Stimulated activated naive CD8-positive, alpha-beta T cell treated with anti-CD3 and anti-CD28 coated beads, Interleukin-15, Interleukin-2, amounts not matched to agents 100 U/mL and 50 U/mL, for 24 hours (primary cell): ENCODE results near the gene TP53.

Experiments
- ATAC-seq: fragments of 150-1000 bp; cut with Tn5 transposase; one replicate; pipeline ENCODE4 v1.10.0; 2021
- DNase-seq: peaks from one replicate; pipeline ENCODE4 v3.0.0; 2021

TP53 gene

GRCh38 chr17:7706631-7707354 is 19.5 kb upstream of the TP53 start:
- ATAC-seq (no peak), DNase-seq (no peak)

- ATAC-seq (no peak), DNase-seq (no peak)
These were observed 18.3 kb upstream of the TP53 start for GRCh38 chr17:7705269-7706255.

DNA sequence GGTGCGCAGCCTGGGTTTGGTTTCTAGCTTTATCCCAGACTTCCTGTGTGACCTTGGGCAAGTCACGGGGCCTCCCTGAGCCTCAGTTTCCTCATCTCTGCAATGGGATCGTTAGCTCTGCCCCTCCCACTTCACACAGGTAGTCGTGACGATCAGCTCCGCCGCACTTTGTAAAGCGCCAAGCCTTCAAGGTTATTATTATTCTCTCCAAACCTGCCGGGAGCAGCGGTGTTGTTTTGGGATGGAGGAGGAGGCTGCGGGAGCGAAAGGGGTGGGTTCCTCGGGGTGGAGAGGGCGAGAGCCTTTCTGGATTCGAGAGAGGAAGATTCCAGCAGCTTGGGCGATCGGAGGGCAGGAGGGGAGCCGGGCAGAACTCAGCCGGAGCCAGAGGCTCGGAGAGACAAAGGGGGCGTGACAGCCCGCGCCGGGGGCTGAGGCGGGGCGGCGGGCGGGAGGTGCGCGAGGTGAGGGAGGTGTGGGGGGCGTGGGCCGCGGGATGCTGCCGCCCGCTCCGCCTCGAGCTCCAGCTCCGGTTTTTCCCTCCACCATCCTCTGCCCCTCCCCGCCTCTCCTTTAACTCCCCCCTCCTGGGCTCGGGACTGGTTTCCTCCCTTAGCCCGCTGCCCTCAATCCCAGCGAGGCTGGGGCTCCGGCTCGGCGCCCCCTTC is 17.4 kb upstream of the TP53 start, which contains the start of gene EFNB3:
EFNB3 (plus strand) TSS at position 602 of the 668 bp plus-strand sequence. CDS start 397 bp downstream, outside the sequence.
- ATAC-seq (no peak), DNase-seq (no peak)

- DNase-seq (peak; percentile 25), ATAC-seq (peak; percentile 41)
These were observed 16.5 kb upstream of the TP53 start for GRCh38 chr17:7703584-7704479.

GRCh38 chr17:7702776-7703175 is 15.5 kb upstream of the TP53 start:
- no peak for ATAC-seq
- DNase-seq = no peak

- no peak for ATAC-seq
- no peak for DNase-seq
These were observed 14.4 kb upstream of the TP53 start for GRCh38 chr17:7701681-7702080.

DNA sequence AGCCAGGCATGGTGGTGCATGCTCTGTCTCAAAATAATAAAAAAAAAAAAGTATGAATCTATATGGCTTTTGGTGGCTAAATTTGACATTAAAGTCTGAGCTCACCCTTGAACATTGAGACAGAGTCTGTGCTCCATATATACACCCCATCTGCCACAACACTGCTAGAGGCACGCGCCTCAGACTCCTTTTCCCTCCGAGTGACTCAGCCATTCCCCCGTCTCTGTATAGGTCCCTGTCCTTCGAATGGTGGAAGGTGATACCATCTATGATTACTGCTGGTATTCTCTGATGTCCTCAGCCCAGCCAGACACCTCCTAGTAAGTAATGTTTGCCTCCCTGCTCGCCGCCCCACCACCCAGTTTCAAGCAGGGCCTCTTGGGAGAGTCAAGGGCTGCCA is 13.2 kb upstream of the TP53 start:
- DNase-seq = no peak
- no peak for ATAC-seq

DNA sequence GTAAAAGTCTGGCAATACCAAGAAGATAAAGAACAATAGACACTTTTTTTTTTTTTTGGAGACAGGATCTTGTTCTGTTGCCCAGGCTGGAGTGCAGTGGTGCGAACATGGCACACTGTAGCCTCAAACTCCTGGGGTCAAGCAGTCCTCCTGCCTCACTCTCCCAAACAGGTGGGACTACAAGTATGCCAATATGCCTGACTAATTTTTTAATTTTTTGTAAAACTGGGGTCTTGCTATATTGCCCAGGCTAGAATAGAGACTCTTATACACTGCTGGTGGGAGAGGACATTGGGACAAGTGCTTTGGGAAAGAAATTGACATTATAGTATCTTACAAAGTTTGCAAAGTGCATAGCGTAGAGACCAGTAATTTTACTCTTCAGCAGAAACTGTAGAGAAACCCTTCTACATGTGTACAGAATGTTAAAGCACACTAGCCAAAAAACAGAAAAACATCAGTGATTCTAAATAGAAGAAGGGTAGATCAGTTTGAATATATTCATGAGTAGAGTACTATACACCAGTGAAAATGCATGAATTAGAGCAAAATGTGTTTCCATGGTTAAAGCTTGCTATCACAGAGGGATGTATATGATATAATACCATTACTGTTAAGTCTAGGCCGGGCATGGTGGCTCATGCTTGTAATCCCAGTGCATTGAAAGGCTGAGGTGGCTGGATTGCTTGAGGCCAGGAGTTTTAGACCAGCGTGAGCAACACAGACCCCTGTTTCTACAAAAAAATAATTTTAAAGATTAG is 10.7 kb upstream of the TP53 start:
- ATAC-seq (no peak), DNase-seq (no peak)

DNA sequence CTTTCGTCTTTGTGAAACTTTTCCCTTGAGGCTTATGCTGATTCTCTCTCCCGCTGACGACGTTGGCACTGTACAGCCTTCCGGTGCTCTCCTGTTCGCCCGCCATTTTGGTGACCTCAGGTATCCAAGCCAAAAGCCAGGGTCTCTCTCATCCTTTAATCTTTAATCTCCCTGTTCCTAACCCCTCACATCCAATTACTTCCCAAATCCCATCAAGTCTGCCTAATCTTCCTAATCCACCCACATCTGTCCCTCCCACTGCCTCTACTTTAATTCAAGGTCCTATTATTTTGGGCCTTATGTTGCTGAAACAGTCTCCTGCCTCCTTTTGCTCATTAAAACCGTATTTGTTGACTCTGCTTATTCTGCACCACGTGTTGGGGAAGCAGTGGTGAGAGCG is 8.3 kb upstream of the TP53 start:
- no peak for ATAC-seq

GRCh38 chr17:7688808-7689316 is 1.6 kb upstream of the TP53 start:
- ATAC-seq (no peak), DNase-seq (no peak)

More for the DNA sequence above, 8.3 kb upstream of the TP53 start:
- DNase-seq = no peak

- ATAC-seq (peak; percentile 87), DNase-seq (peak; percentile 94)
These were observed 868 bp upstream of the TP53 start, which contains the start of gene WRAP53 for GRCh38 chr17:7687908-7688807. Gene WRAP53, plus strand, starts transcription at chr17:7688477. Its CDS starts 172 bp downstream, at chr17:7688649.

DNA sequence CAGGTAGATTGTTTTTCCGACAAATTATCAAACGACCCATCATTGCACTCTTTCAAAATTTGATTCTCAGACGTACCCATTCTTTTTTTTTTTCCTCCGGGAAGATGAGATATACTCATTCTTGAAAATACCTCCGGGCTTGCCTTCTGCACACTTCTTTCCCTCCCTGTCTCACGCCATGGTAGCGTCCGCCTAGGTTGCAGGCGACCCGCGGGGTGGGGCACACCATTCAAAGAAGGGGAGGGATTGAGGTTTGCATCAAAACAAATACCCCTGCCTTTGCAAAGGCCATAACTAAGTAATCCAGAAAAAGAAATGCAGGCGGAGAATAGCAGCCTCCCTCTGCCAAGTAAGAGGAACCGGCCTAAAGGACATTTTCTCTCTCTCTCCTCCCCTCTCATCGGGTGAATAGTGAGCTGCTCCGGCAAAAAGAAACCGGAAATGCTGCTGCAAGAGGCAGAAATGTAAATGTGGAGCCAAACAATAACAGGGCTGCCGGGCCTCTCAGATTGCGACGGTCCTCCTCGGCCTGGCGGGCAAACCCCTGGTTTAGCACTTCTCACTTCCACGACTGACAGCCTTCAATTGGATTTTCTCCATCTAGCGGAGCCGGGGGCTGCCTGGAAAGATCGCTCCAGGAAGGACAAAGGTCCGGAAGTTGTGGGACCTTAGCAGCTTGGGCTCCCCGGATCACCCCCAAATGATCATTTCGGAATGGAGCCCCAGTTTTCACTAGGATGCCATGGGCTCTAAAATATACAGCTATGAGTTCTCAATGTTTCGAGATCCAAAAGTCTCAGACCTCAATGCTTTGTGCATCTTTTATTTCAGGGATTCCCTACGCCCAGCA is 843 bp downstream of the TP53 start:
- peak; percentile 81 for DNase-seq
- ATAC-seq = peak; percentile 44

- ATAC-seq (peak; percentile 73), DNase-seq (peak; percentile 91)
These were observed 1.6 kb downstream of the TP53 start for GRCh38 chr17:7685533-7686221.

DNA sequence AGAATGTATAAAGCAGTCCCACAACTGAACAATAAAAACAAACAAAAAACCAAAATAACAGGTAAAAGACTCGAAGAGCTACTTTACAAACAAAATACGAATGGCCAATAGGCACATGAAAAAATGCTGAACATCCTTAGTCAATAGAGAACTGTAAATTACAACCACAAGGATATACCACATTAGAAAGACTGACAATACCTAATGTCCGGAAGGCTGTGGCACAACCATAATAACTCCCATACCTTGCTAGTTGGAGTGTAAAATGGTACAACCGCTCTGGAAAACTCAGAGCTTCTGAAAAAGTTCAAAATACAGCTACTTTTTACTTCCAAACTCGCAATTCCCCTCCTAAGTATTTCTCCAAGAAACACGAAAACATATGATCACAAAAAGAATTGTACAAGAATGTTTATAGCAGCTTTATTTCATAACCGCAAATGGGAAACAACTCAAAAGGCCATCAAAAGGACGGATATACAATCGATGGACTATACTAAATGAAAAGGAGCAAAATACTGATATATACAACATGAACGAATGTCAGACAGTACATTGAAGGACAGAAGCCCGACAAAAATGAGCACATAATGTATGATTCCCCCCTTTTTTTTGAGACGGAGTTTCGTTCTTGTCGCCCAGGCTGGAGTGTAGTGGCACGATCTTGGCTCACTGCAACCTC is 2.3 kb downstream of the TP53 start:
- ATAC-seq = no peak
- DNase-seq = no peak

DNA sequence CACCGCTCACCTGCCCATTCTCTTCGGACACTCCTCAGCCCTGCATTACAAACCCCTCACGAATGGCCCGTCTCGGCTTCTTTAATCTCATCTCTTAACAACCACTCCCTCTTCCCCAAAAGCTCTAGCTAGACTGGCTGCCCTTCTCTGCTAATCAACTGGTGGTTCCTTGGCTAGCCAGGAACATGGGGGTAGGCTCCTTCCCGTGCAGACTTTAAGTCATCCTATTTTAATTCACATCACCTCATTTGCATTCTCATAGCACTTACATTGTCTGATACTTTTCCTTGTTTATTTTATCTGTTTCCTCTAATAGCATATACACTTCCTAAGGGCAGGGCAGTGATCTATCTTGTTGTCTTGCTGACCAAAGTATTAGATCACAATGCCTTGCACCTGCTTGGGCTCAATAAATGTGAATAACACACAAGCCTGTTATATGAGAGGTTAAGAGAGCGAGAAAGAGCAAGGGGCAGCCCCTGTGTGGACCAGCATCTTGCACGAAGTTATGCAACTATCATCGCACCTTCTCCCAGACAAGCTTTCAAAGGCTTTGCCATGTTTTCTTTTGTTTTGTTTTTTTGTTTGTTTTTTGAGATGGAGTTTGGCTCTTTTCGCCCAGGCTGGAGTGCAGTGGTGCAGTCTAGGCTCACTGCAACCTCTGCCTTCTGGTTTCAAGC is 9.8 kb downstream of the TP53 start:
- ATAC-seq (no peak), DNase-seq (no peak)

GRCh38 chr17:7676533-7676932 is 10.8 kb downstream of the TP53 start:
- ATAC-seq = no peak
- DNase-seq = no peak
